Measurements from ENCODE around the gene MTX3. TPM values are rescaled to one million over a fixed set of nuclear protein-coding genes. Genes with fewer than 3 reads are reported as not detected.

MTX3 gene
- total RNA-seq, 1 donor from 2014 or later = 14.9 TPM

DNA sequence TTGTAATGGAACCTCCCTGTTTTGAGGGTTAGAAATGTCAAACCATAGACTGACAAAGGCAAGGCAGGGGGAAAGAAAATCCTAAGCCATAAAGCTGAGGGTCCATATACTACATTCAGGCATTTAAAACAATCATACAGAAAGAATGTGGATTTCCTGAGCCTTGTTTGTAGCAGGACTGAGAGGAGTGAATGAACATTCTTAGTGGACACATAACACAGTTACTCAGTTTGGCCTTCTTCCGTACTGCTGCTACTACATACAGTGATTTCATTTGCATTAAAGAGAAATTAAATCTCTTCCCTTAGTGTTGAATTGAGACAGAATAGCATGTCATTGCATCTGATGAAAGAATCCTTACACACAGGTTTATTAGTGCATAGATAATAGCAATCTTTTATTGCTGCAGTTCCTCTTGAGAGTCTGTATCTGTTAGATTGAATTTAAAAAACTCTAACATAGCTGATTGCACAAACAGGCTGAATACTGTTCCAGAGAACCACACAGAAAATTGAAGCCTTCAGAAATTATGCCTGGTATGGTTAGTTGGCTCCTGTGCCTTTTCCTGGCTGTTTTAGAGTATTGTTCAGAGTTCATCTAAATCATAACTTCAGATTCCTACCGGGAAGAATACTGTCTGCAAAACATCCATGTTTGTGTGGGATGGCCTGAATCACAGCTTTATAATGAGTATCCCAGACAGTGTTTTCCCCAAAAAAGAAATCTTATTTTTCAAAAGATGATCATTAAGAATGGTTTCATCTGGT is 2.0 kb upstream of the MTX3 start:
- Histone ChIP-seq H3K4me3 (no peak overlapping the region), H3K4me1 (peaks cover 3% of the 10 kb centered on the region), H3K27me3 (no peaks in the 10 kb centered on the region), H3K27ac (no peak overlapping the region), H3K9me3 (no peaks in the 10 kb centered on the region), H3K36me3 (peaks cover 10% of the 10 kb centered on the region)
- no peak for DNase-seq
- TF ChIP-seq, protein P1, sequence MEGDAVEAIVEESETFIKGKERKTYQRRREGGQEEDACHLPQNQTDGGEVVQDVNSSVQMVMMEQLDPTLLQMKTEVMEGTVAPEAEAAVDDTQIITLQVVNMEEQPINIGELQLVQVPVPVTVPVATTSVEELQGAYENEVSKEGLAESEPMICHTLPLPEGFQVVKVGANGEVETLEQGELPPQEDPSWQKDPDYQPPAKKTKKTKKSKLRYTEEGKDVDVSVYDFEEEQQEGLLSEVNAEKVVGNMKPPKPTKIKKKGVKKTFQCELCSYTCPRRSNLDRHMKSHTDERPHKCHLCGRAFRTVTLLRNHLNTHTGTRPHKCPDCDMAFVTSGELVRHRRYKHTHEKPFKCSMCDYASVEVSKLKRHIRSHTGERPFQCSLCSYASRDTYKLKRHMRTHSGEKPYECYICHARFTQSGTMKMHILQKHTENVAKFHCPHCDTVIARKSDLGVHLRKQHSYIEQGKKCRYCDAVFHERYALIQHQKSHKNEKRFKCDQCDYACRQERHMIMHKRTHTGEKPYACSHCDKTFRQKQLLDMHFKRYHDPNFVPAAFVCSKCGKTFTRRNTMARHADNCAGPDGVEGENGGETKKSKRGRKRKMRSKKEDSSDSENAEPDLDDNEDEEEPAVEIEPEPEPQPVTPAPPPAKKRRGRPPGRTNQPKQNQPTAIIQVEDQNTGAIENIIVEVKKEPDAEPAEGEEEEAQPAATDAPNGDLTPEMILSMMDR (IDR thresholded peaks at IDR 0.05) = no peak
- ATAC-seq = no peak
- intact Hi-C loops (cut with DNase I) = no loop called here

DNA sequence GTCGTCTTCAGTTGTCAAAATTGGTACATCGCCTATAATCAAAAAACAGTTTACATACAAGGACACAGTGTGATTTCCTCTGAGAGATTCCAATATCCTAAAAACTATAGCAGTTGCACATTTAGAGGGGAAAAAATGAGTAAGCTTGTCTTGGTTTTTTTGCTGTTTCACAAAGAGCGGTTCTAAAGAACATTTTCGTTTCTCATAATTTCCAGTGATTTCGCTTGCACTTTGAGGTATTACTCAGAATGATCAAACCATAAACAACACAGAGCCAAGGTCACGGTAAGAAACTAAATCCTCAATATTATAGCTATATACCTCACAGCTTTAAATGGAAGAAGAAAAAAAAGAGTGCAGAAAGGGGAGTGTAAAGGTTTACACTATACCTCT is 861 bp downstream of the MTX3 start:
- no peaks in the 10 kb centered on the region for H3K9me3 ChIP-seq
- TF ChIP-seq, protein P1 (IDR thresholded peaks at IDR 0.05) = no peak
- peaks cover 3% of the 10 kb centered on the region for H3K4me1 ChIP-seq
- ATAC-seq (no peak), DNase-seq (no peak)
- peaks cover 34% of the 10 kb centered on the region for H3K36me3 ChIP-seq
- no peaks in the 10 kb centered on the region for H3K27me3 ChIP-seq
- peak overlapping the region; percentile 84 for H3K4me3 ChIP-seq
- H3K27ac ChIP-seq = peak overlapping the region; percentile 74
- intact Hi-C loops (cut with DNase I) = no loop called here

DNA sequence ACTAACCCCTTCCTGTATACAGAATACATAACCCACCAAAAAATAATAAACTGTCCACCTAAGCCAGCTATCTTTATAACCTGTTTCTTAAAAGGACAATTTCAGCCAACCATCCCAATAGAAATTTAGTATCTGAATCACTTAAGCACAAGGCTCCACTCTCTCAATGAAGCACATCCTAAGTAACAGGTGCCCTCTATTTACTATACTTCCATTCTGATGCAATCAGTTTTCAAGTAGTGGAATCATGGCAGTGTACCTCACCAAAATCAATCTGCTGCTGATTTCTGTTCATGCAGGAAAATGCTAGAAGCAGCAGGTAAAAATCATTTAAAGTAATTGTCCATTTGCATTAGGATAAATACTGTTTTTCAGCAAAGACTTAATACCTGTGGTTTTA is 4.8 kb downstream of the MTX3 start:
- Histone ChIP-seq H3K9me3 (no peaks in the 10 kb centered on the region), H3K27ac (no peak overlapping the region), H3K36me3 (peaks cover 65% of the 10 kb centered on the region), H3K4me3 (no peak overlapping the region), H3K4me1 (no peaks in the 10 kb centered on the region), H3K27me3 (no peaks in the 10 kb centered on the region)
- TF ChIP-seq, protein P1 (IDR thresholded peaks at IDR 0.05) = no peak
- intact Hi-C loops (cut with DNase I) = no loop called here
- DNase-seq (no peak), ATAC-seq (no peak)

DNA sequence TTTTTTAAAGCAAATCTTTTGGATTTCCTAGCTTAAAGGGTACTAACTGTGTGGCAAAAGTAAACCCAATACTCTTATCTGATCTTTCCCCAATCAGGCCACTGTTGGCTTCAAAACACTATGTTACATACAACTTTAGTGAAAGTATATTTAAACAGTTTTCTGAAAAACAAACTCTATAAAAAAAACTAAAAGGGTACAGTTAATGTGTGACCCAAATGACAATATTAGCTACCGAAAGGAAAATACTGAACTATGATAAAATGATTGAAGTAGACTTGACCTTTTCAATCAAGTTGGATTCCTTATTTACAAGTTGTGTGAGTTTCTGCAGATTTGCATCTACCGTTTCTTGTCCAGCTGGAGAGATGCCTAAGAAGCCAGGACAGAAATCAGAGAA is 5.8 kb downstream of the MTX3 start:
- Histone ChIP-seq H3K36me3 (peaks cover 72% of the 10 kb centered on the region), H3K4me1 (no peaks in the 10 kb centered on the region), H3K27ac (no peak overlapping the region), H3K27me3 (no peaks in the 10 kb centered on the region), H3K4me3 (no peak overlapping the region), H3K9me3 (no peaks in the 10 kb centered on the region)
- DNase-seq (no peak), ATAC-seq (no peak)
- intact Hi-C loops (cut with DNase I) = no loop called here
- TF ChIP-seq, protein P1 (IDR thresholded peaks at IDR 0.05) = no peak

DNA sequence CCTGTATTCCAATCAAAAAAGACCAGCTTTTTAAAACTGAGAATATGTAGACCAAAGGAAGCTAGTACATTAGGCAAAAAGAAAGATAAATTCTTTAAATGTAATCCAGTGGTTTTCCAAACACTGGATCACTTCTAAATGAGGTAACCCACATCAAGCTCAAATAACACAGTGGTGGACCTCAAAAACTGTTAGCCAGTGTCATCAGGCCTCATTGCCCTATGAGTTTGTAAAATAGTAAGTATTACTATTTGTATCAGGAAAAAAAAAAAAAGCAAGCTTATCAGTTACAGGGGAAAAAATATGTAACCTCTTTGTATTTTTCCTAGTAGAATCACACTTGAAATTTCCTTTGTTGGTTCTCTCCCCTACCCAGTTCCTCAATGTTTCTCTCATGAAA is 6.7 kb downstream of the MTX3 start:
- peaks cover 81% of the 10 kb centered on the region for H3K36me3 ChIP-seq
- H3K4me3 ChIP-seq = no peak overlapping the region
- no peaks in the 10 kb centered on the region for H3K27me3 ChIP-seq
- intact Hi-C loops (cut with DNase I) = no loop called here
- no peaks in the 10 kb centered on the region for H3K4me1 ChIP-seq
- H3K9me3 ChIP-seq = no peaks in the 10 kb centered on the region
- ATAC-seq (no peak), DNase-seq (no peak)
- H3K27ac ChIP-seq = no peak overlapping the region
- TF ChIP-seq, protein P1 (IDR thresholded peaks at IDR 0.05) = no peak
